ENCODE results near the gene SOX6. TPM values are rescaled to one million over a fixed set of nuclear protein-coding genes. Genes with fewer than 3 reads are reported as not detected.

Gene SOX6
- total and polyA plus RNA-seq, 12 donors: 0.71 to 13.9 (median 6.7) TPM

DNA sequence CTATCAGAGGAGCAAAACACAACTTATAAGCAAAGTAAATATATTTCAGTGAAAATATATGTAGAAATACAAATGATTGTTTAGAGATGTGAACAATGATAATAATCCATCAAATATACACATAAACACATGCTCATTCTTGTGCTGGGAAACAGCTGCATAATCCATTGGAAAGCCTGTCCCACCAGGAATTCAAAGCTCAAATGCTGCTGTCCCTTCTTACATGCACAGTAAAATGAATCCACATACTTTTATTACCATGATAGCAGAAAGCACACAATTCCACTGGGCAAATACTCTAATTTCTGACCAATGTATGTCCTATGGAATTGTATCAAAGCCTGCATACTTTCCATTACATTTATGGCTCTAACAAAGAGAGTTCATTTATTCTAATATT is 44.5 kb downstream of the SOX6 start:
- no peaks in the 10 kb centered on the region for H3K27me3 ChIP-seq
- TF ChIP-seq CTCF (IDR thresholded peaks at IDR 0.05) (no peak), POLR2A (IDR thresholded peaks at IDR 0.05) (no peak)
- H3K4me3 ChIP-seq: no peak overlapping the region
- DNase-seq: no peak
- intact Hi-C loops (cut with DNase I): no loop called here
- no peaks in the 10 kb centered on the region for H3K9me3 ChIP-seq (replicated peaks in 1 of 3)
- no peaks in the 10 kb centered on the region for H3K36me3 ChIP-seq (replicated peaks in 1 of 2)
- no peak overlapping the region for H3K27ac ChIP-seq
- no peaks in the 10 kb centered on the region for H3K4me1 ChIP-seq (replicated peaks in 1 of 2)

DNA sequence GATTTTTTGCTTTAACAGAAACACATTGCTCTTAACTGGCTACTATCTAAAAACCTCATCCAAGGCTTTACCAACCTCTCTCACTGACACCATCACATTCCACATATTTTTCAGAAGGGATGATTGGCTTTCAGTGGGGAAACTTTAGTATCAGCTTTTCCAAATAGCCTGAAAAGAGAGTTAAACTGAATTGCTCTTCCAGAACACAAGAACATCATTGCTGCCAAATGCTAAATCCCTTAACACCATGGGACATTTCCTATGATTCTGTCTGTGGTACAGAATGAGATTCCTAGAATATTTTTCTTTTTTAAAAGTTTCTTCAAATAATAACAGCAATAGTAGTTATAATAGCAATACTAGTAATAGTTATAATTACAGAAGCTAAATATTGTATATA is 45.4 kb downstream of the SOX6 start:
- Histone ChIP-seq H3K36me3 (replicated peaks in 1 of 2) (no peaks in the 10 kb centered on the region), H3K9me3 (replicated peaks in 1 of 3) (no peaks in the 10 kb centered on the region), H3K4me1 (replicated peaks in 1 of 2) (no peaks in the 10 kb centered on the region), H3K27ac (no peak overlapping the region), H3K4me3 (no peak overlapping the region), H3K27me3 (no peaks in the 10 kb centered on the region)
- no peak for TF ChIP-seq CTCF (IDR thresholded peaks at IDR 0.05)
- TF ChIP-seq POLR2A (IDR thresholded peaks at IDR 0.05): no peak
- intact Hi-C loops (cut with DNase I): no loop called here
- no peak for DNase-seq

- 81 to 90% (median 88%) methylated on average over 2 of the region's 2 CpGs for whole genome bisulfite sequencing, 4 donors
- intact Hi-C loops (cut with DNase I): no loop called here
- Histone ChIP-seq H3K9me3 (replicated peaks in 1 of 3) (no peaks in the 10 kb centered on the region), H3K27ac (no peak overlapping the region), H3K27me3 (no peaks in the 10 kb centered on the region), H3K36me3 (replicated peaks in 1 of 2) (no peaks in the 10 kb centered on the region), H3K4me3 (no peak overlapping the region), H3K4me1 (replicated peaks in 1 of 2) (no peaks in the 10 kb centered on the region)
- DNase-seq: no peak
- TF ChIP-seq POLR2A (IDR thresholded peaks at IDR 0.05) (no peak), CTCF (IDR thresholded peaks at IDR 0.05) (no peak)
These were observed 47.1 kb downstream of the SOX6 start for GRCh38 chr11:16309226-16309625.

DNA sequence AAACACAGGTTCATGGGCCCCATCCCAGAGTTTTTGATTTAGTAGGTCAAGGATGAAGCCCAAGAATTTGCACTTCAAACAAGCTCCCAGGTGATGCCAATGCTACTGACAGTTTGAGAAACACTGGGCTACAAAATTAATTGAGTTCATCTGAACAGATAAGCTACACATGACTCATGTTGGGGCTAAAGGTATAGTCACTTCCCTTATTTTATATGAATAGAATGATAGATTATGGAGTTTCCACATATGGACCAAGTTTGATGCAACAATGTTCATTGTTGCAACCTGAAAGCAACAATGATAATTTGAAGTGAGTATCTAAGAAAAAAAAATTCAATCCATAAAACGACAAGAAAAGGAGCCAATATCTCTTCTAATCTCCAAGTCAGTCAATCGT is 54.9 kb downstream of the SOX6 start:
- Histone ChIP-seq H3K4me1 (replicated peaks in 1 of 2) (no peaks in the 10 kb centered on the region), H3K36me3 (replicated peaks in 1 of 2) (no peaks in the 10 kb centered on the region), H3K4me3 (no peak overlapping the region), H3K9me3 (replicated peaks in 1 of 3) (peaks cover 0 to 7% (median 0%) of the 10 kb centered on the region in 3 donors), H3K27ac (no peak overlapping the region), H3K27me3 (no peaks in the 10 kb centered on the region)
- intact Hi-C loops (cut with DNase I): no loop called here
- WGBS, 4 donors: 70 to 85% (median 78%) methylated on average over 2 of the region's 2 CpGs
- DNase-seq: no peak
- TF ChIP-seq POLR2A (IDR thresholded peaks at IDR 0.05) (no peak), CTCF (IDR thresholded peaks at IDR 0.05) (no peak)
